Activated T-cell treated with anti-CD3 and anti-CD28 coated beads, Interleukin-2, amount 50 U/mL, for 48 hours (primary cell): ENCODE results near the gene DHX16.

Experiments
- DNase-seq, 2 experiments: peaks; one replicate each; pipeline ENCODE4 v3.0.0-alpha.2; 2020

Gene DHX16

GRCh38 chr6:30626484-30627366 is 46.1 kb downstream of the DHX16 start, which contains the start of gene ATAT1:
TSS of gene ATAT1 (plus strand) at chr6:30626874.
- DNase-seq: peak; percentile 90 to 93

- DNase-seq: no peak
Measured at GRCh38 chr6:30625511-30625910, 47.3 kb downstream of the DHX16 start.

DNA sequence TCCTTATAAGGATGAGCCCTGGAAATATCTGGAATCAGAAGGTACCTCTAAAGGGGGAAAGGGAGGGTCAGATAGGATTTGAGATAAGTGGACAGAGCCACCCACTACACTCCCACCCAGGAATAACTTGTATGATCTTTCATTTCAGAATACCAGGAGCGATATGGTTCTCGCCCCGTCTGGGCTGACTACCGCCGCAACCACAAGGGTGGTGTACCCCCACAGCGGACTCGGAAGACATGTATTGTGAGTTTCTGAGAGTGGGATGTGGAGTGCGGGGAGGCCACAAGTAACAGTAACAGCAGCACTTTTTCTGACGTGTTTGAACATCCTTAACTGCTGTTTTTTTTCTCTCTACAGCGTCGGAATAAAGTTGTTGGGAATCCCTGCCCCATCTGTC is 53.2 kb downstream of the DHX16 start:
- no peak for DNase-seq

GRCh38 chr6:30618270-30618797 is 54.5 kb downstream of the DHX16 start:
- DNase-seq: no peak

- DNase-seq: peak; percentile 94 to 96
Measured at GRCh38 chr6:30617565-30618269, 55.1 kb downstream of the DHX16 start, which contains the start of gene MRPS18B. TSS of gene MRPS18B (plus strand) at chr6:30617840. CDS start at chr6:30617866, 26 bp downstream.

DNA sequence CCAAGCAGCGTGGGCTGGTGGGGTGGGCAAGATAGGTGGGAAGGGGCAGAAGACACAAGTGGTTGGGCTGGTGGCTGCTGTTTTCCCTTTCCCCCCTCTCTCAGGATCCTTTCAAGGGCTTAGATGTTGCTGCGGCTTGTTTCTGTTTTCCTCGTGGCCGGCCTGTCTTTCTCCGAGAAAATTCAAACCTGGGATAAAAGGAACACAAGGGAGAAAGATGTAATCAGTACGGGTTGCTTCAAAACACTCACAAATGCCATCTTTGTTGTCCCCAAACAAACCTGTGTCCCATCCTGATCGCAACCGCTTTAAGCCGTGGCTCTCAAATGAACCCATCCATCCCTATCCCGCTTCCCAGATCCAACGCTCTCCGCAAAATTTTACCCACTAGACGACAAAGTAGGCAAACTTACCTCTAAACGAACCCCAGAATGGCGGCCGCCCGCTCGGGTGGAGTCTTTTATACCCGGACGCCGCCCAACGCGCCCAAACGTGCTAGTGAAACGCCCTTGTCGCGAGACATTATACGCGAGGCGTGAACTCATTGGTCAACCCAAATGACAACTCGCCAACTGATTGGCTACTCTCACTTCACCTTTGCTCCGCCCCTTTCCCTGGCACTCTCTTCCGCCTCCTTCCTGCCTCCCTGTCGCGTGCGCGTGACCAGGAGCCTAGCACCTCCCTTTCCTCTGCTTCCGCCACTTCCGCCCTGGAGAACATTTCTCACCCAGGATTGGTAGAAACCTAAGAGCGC is 55.8 kb downstream of the DHX16 start, which contains the start of gene PPP1R10:
Gene PPP1R10 (minus strand): TSS at position 433 of the 754 bp plus-strand sequence. CDS start 7,299 bp downstream, outside the sequence.
- peak; percentile 97 to 98 for DNase-seq

DNA sequence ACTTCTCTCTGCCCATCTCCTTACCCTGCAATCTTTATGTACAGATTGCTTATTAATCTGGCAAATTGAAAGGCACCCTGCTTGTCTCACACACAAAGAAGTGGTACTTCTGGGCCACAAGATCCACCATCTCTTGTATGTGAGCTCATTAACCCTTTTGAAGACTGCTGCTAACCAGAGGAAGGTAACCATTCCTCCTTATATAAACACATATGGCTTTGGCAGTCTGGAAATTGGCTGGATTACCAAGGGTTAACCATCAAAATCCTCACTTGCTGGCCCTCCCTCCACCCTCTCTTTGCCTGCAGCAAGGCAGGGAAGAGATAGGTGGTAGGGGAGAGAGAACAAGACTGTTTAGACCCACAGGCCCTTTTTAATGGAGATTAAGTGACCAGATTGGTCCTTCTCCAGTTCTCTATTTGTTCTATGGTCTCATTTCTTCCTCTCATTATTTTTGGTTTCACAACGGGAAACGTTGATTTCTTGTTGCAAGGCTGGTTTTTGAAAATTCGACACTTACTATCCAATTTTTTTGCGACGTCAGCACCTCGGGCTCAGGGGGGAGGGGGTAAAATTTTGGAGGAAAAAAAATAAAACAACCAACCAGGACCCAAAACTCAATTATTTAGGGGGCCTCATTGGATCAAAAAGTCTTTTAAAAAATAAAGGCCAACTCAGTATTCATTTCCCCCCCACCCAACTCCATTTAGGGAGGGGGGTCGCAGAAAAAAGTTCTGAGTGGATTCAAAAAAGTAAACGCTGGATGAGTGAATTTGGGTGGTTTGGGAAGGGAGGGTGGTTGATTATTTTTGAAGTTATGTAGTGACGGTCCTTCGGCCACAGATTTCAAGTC is 56.6 kb downstream of the DHX16 start:
- DNase-seq: peak in 1 of 2 experiments; percentile 48

GRCh38 chr6:30615219-30615957 is 57.4 kb downstream of the DHX16 start:
- peak; percentile 60 to 63 for DNase-seq

- DNase-seq: peak; percentile 78 to 83
Measured at GRCh38 chr6:30614843-30615218, 58.0 kb downstream of the DHX16 start.

DNA sequence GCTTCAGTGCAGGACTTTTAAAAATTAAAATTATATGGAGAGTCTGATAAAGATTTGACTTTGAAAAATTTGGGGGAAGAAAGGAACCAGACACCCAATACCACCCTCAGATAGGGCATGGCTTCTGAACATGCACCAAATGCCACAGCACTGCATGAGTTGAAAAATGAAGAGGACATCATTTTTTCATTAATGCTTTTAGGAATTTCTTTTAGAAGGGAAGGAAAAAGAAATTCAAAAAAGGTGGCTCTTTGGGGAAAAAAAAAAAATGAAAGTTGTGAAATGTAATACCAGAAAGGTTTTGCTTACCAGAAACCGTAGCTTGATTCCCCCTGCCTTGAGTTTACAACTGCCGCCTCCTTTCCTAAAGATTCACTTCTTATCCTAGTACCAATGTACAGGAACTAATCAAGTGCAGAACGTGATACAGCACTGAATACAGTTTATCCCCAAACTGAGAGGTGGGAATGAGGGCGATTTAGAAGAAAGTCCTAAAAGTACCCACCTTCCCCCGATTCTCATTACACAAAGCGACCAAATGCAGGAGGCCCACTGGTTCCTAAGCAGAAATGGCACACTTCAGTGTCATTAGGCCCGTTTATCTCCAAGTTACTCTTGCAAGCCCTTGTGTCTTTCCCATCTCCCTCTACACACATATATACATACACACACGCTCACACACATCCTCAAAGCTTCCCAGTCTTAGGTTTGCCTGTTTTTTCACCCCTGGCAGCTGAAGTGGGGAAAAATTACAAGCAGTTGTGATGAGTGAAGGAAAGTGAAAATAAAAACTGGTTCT is 58.6 kb downstream of the DHX16 start:
- no peak for DNase-seq

DNA sequence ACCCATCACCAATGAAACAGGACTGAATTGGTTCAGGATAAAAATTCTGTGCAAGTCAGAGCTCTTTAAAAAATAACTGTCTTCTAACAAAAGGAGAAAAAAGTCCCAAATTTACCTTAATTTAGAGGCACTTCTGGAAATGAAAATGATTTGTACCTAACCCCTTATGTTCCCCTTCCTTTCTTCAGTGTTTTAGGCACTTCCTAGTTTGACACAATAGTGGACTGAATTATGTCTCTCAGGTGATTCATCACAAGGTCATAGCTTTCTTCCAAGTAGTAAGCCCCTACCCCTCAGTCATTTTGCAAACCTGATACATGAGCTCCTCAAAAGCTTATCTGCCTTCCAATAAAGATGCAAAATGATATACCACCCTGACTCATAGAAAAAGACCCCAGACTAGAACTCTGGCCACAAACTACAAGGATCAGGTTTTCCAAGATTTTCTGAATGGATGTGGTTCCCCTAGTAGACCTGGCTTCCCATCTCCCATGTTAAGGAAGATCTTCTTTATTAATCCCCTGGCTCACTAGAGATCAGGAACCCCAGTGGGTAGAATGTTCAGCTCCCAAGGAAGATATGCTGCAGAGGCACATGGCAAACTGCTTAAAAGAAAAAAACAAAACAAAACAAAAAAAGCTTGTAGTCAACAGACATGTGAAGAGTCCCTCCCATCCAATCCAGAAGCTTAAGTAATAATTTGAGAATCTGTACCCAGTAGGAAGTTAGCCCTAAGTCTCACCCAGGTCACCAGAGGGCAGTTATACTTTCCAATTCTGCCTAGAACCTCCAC is 59.4 kb downstream of the DHX16 start:
- DNase-seq: no peak

DNA sequence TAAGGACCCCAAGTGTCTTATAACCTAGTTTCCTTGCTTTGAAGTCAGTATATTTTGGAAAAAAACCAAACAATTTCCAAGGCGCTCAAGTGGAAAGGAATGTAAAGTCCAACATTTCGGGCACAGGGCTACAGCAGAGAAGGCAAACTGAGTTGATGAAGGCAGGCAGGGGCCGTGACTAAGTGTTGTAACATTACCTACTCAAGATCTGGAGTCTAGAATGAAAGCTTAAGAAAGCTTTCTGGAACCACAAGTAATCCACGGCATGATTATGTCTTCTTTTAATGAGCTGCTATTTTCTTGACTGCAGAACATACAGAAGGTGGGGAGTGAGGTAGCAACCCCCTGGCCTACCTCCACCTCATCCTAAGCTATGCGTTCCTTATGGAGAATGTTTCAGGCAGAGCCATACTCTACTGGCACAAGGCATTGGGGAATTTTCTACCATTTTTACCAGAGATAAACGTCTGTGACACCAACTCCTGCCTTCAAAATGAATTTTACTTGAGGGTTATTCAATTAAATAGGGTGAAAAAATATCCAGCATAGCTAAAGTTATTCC is 60.0 kb downstream of the DHX16 start:
- no peak for DNase-seq

DNA sequence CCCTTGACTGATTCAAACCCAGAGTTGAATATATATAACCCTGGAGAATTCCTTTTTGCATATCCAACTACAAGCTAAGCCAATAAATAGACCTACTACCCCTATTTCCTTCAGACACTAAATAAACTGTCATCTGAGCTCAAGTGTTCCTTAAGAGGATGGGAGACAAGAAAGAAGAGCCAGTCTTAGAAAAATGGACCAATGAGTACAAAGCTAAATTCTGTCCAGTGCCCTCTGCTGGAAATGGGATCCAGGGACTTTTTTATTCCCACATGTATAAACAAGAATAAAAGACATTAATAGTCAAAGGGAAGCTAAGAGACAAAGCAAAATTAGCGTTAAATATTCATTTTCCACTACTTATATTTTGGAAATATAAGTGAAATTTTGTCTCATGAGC is 60.6 kb downstream of the DHX16 start:
- no peak for DNase-seq

DNA sequence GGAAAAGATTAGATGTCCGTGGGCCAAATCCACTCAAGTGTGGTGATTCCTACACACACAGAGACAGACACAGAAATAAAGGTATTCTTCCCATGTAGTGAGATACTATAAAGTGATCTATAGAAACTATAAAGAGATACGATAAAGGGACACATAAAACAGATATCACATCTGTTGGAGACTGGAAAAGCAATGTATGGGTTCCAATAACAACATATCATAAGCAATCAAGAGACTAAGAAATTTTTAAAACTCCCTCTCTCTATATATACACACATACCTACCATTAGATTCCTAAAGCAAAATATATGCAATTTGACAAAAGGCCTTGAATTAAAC is 61.0 kb downstream of the DHX16 start:
- DNase-seq: no peak

DNA sequence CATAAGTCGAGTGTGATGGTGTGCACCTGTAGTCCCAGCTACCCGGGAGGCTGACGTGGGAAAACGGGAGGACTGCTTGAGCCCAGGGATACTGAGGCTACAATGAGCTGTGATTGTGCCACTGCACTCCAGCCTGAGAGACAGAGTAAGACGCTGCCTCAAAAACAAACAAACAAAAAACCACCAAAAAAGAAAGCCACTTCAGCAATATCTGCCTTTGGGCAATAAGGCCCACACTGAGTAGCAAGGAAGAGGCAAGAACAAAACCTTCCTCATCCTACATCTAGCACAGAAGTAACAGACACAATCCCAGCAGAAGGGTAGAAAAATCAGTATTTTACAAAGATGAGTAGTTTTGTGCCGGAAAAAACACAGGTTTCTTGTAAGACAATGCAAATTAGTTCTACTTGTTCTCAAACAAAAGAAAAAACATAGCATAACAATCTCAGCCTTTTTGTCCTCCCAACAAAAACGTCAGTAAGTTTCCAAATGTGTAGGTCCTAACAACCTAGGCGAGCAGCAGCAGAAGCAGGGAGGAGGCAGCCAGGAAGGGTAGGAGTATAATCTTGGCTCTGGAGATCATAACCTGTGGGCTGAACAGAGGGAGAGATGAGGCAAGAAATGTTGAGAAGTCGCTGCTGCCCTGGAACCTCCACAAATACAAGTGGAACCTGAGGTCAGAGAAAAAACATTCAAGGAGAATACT is 61.5 kb downstream of the DHX16 start:
- no peak for DNase-seq

DNA sequence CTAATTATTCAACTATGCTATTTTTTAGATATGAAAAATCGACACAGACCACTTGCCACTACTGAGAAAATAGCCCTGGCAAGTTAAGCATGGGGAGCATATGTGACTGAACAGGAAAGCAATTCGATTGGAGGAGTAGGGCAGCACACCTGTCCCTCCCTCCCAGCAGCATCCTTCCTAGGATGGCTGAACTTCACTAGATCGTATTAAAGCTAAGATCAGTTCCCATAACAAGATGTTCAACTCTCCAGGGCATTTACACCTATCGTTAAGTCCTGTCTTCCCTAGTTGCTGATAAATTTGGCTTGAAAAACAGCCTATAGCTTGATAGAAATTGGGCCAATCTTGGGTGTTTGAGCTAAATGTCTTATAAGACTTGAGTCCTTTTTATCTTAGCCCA is 62.7 kb downstream of the DHX16 start:
- DNase-seq: no peak

GRCh38 chr6:30603961-30604360 is 68.8 kb downstream of the DHX16 start:
- DNase-seq: no peak
